Prostate gland (tissue), 2 donors: ENCODE measurements around the gene CLDN10. TPM values are rescaled to one million over a fixed set of nuclear protein-coding genes. Genes with fewer than 3 reads are reported as not detected.

Experiments
- DNase-seq: peaks from one replicate; pipeline ENCODE4 v3.0.0-alpha.2; 2019; ENCODE audit warnings: low spot score
- H3K27ac ChIP-seq, 2 donors: fragments of 200-600 bp; sonication (generic); 2 replicates each; pipeline ENCODE4 v1.5.1; 2017 to 2019
- H3K27me3 ChIP-seq: fragments of 200-600 bp; sonication (generic); replicated peaks from 2 replicates; pipeline ENCODE4 v1.5.1; 2019; ENCODE audit not compliant: insufficient read depth
- H3K36me3 ChIP-seq, 2 donors: fragments of 200-600 bp; sonication (generic); 1 replicate in 1 of 2; 2 replicates in 1 of 2; pipeline versions ENCODE4 v1.5.1 to v1.8.1; 2017 to 2019
- H3K4me1 ChIP-seq: fragments of 200-600 bp; sonication (generic); replicated peaks from 2 replicates; pipeline ENCODE4 v1.5.1; 2019
- H3K4me3 ChIP-seq, 2 donors: fragments of 200-600 bp; sonication (generic); 2 replicates each; pipeline ENCODE4 v1.5.1; 2017 to 2019
- H3K9me3 ChIP-seq: fragments of 200-600 bp; sonication (generic); 2 replicates; pipeline ENCODE4 v1.5.1; 2017
- CTCF ChIP-seq, 4 experiments: fragments of 200-600 bp in 2 of 4; fragments of 450-650 bp in 2 of 4; sonication (generic) in 2 of 4; IDR thresholded peaks; 1 replicate in 3 of 4; 2 replicates in 1 of 4; pipeline ENCODE4 v1.5.1; 2016 to 2019; ENCODE audit warnings: antibody characterized with exemption in 4 of 4, mild to moderate bottlenecking in 2 of 4, moderate library complexity in 2 of 4
- POLR2A ChIP-seq: fragments of 450-650 bp; IDR thresholded peaks from one replicate; pipeline ENCODE4 v1.6.1; 2016; ENCODE audit warnings: antibody characterized with exemption, mild to moderate bottlenecking
- POLR2AphosphoS5 ChIP-seq: sonication (generic); formaldehyde crosslinking; IDR thresholded peaks from one replicate; pipeline ENCODE4 v1.6.1; 2017; ENCODE audit warnings: antibody characterized with exemption
- WGBS: methylation state at CpG from one replicate; pipeline ENCODE4 v1.1.5; 2018; 5-methylcytosine and 5-hydroxymethylcytosine counted together
- intact Hi-C: fragments of 100-400 bp; cut with DNase I; formaldehyde crosslinking; loops from one replicate; pipeline ENCODE4 v1.14.2; 2022
- total RNA-seq, 2 donors: library from RNA; depleted of rRNA; stranded (reverse); fragments of >200 nt; gene quantifications; one replicate each; pipeline ENCODE4 v1.1.0, GENCODE V29; 2016

Gene CLDN10
- total RNA-seq, 2 donors from 2014 or later: 1.5 to 8.0 TPM

DNA sequence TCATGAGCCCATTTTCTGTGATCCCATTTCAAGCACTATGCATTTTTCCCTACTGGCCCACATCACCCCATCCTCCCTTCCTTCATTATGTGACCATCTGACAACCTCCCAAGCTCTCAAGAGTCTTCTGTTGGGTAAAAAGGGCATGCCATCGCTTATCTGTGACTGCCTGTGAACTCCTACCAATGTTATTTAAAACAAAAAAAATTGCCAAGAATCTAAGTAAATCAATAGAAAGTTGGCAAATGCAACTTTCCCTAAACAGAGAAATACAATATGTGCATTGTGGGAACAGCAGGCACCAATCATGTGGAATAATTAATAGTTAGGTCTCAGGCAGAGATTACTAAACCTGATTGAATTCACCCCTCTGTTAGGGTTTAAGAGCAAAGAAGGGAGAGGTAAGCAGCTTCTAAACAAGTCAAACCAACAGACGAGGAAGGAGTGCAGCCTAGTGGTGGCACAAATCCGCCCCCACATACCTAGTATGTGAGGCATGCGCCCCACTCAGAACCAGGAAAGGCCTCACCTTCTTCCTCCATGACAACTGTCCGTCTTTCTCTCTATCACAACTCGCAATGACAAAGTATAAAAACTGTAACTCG is 62.2 kb downstream of the CLDN10 start:
- intact Hi-C loops: no loop called here
- WGBS: 52% methylated on average over 7 of the region's 7 CpGs
- no peaks in the 10 kb centered on the region for H3K9me3 ChIP-seq
- H3K36me3 ChIP-seq: no peaks in the 10 kb centered on the region
- H3K4me1 ChIP-seq: no peaks in the 10 kb centered on the region
- DNase-seq: no peak
- no peak overlapping the region for H3K4me3 ChIP-seq
- peak overlapping the region in 1 of 2 donors; percentile 25 for H3K27ac ChIP-seq
- H3K27me3 ChIP-seq: no peaks in the 10 kb centered on the region
- TF ChIP-seq CTCF (IDR thresholded peaks at IDR 0.05): peak in 2 of 4 experiments; percentile 12 to 25
- no peak for TF ChIP-seq POLR2A
- TF ChIP-seq POLR2AphosphoS5: no peak

- Histone ChIP-seq H3K27me3 (no peaks in the 10 kb centered on the region), H3K4me3 (no peak overlapping the region), H3K9me3 (no peaks in the 10 kb centered on the region), H3K4me1 (peaks cover under 1% of the 10 kb centered on the region), H3K36me3 (no peaks in the 10 kb centered on the region), H3K27ac (no peak overlapping the region)
- TF ChIP-seq POLR2AphosphoS5 (no peak), CTCF (IDR thresholded peaks at IDR 0.05) (no peak), POLR2A (no peak)
- DNase-seq: no peak
- intact Hi-C loops: no loop called here
- WGBS: 78% methylated on average over 3 of the region's 3 CpGs
Measured at GRCh38 chr13:95615539-95615938, 63.0 kb downstream of the CLDN10 start.

DNA sequence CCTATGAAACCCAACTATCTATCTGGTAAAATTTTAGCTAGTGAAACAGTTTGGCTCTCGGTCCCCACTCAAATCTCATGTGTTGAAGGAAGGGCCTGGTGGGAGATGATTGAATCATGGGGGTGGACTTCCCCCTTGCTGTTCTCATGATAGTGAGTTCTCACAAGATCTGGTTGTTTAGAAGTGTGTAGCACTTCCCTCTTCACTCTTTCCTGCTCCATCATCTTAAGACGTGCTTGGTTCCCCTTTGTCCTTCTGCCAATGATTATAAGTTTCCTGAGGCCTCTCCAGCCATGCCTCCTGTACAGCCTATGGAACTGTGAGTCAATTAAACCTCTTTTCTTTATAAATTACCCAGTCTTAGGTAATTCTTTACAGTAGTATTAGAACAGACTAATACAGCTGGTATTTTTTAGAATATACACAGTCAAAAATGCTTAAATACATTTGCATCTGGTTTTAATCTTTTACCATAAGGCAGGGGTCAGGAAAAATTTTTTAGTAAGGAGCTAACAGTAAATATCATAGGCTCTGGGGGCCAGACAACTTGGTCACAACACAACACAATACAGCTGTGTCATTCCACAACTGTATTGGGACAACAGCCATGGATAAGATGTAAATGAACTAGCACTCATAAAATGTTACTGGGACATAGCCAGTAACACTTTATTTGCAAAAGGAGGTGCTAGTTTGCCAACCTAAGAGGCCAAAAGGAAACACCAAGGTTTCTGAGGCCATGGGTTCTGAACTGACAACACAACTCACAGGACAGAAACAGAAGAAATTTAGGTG is 67.7 kb downstream of the CLDN10 start:
- peak overlapping the region in 1 of 2 donors; percentile 59 for H3K27ac ChIP-seq
- intact Hi-C loops: loop anchor here (5.0 kb wide), 1 partner anchor 42 kb away; no protein-coding TSS in a partner anchor
- H3K4me3 ChIP-seq: no peak overlapping the region
- H3K27me3 ChIP-seq: no peaks in the 10 kb centered on the region
- no peak for DNase-seq
- no peak for TF ChIP-seq POLR2A
- TF ChIP-seq POLR2AphosphoS5: peak; percentile 77
- WGBS: 87% methylated on average over 2 of the region's 2 CpGs
- H3K36me3 ChIP-seq: no peaks in the 10 kb centered on the region
- peaks cover 8% of the 10 kb centered on the region for H3K4me1 ChIP-seq
- no peaks in the 10 kb centered on the region for H3K9me3 ChIP-seq

GRCh38 chr13:95620825-95621498 is 68.4 kb downstream of the CLDN10 start:
- DNase-seq: no peak
- H3K4me1 ChIP-seq: peaks cover 8% of the 10 kb centered on the region
- no peaks in the 10 kb centered on the region for H3K9me3 ChIP-seq
- WGBS: 34% methylated on average over 10 of the region's 10 CpGs
- no peak for TF ChIP-seq CTCF (IDR thresholded peaks at IDR 0.05)
- TF ChIP-seq POLR2AphosphoS5: no peak
- no peak for TF ChIP-seq POLR2A
- intact Hi-C loops: loop anchor here (5.0 kb wide), 1 partner anchor 41 kb away; no protein-coding TSS in a partner anchor
- no peak overlapping the region for H3K4me3 ChIP-seq
- no peaks in the 10 kb centered on the region for H3K27me3 ChIP-seq
- H3K36me3 ChIP-seq: no peaks in the 10 kb centered on the region
- H3K27ac ChIP-seq: peak overlapping the region; percentile 51 to 59

DNA sequence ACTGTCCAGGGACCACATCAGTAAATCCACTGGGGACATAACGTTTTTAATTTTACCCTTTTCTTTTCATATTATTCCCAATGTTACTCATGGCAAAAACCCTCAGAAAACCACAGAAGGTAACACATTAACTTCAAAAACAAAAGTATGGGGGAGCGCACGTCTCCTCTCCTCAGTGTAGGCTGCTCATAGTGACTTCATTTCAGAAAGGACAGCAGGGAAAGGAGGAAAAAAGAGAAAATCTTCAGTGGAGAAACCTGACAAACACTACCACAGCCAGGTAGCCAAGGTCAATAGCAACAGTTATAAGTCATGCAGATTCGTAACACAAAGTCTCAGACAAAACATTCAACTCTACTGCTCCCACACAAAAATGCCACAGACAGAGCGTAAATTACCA is 70.6 kb downstream of the CLDN10 start:
- intact Hi-C loops: loop anchor here (5.0 kb wide), 1 partner anchor 39 kb away; no protein-coding TSS in a partner anchor
- no peak for DNase-seq
- Histone ChIP-seq H3K9me3 (no peaks in the 10 kb centered on the region), H3K27me3 (no peaks in the 10 kb centered on the region), H3K36me3 (no peaks in the 10 kb centered on the region), H3K4me1 (peaks cover 8% of the 10 kb centered on the region), H3K27ac (no peak overlapping the region), H3K4me3 (no peak overlapping the region)
- TF ChIP-seq POLR2AphosphoS5: no peak
- TF ChIP-seq POLR2A: no peak
- no peak for TF ChIP-seq CTCF (IDR thresholded peaks at IDR 0.05)
- WGBS: 44% methylated on average over 5 of the region's 5 CpGs
